Measurements from ENCODE around the gene PLEKHG5. TPM values are rescaled to one million over a fixed set of nuclear protein-coding genes. Genes with fewer than 3 reads are reported as not detected.

Gene PLEKHG5
- total RNA-seq, 4 donors from 2014 or later, result 24.3 to 37.8 (median 32.6) TPM

- 76 to 79% methylated on average over 19 to 21 of the region's 27 CpGs for WGBS, 2 donors
- Histone ChIP-seq H3K4me1 (peaks cover 23 to 59% (median 30%) of the 10 kb centered on the region in 3 donors), H3K36me3 (no peaks in the 10 kb centered on the region), H3K27me3 (peaks cover 0 to 17% (median 0%) of the 10 kb centered on the region in 4 donors), H3K9me3 (no peaks in the 10 kb centered on the region), H3K27ac (no peak overlapping the region), H3K4me3 (no peak overlapping the region)
- DNase-seq, result no peak
- intact Hi-C loops (cut with DNase I), result no loop called here
- TF ChIP-seq, protein P1, sequence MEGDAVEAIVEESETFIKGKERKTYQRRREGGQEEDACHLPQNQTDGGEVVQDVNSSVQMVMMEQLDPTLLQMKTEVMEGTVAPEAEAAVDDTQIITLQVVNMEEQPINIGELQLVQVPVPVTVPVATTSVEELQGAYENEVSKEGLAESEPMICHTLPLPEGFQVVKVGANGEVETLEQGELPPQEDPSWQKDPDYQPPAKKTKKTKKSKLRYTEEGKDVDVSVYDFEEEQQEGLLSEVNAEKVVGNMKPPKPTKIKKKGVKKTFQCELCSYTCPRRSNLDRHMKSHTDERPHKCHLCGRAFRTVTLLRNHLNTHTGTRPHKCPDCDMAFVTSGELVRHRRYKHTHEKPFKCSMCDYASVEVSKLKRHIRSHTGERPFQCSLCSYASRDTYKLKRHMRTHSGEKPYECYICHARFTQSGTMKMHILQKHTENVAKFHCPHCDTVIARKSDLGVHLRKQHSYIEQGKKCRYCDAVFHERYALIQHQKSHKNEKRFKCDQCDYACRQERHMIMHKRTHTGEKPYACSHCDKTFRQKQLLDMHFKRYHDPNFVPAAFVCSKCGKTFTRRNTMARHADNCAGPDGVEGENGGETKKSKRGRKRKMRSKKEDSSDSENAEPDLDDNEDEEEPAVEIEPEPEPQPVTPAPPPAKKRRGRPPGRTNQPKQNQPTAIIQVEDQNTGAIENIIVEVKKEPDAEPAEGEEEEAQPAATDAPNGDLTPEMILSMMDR (IDR thresholded peaks at IDR 0.05), result no peak
- TF ChIP-seq POLR2A (IDR thresholded peaks at IDR 0.05), result no peak
Observed at GRCh38 chr1:6500544-6501278, 9.2 kb upstream of the PLEKHG5 start.

GRCh38 chr1:6499296-6499695 is 7.8 kb upstream of the PLEKHG5 start:
- Histone ChIP-seq H3K4me1 (peaks cover 23 to 66% (median 30%) of the 10 kb centered on the region in 3 donors), H3K36me3 (no peaks in the 10 kb centered on the region), H3K9me3 (no peaks in the 10 kb centered on the region), H3K4me3 (no peak overlapping the region), H3K27me3 (peaks cover 0 to 17% (median 0%) of the 10 kb centered on the region in 4 donors), H3K27ac (no peak overlapping the region)
- 80 to 83% methylated on average over 1 to 4 of the region's 4 CpGs for WGBS, 2 donors
- no peak for DNase-seq
- TF ChIP-seq, protein P1 (IDR thresholded peaks at IDR 0.05), result no peak
- TF ChIP-seq POLR2A (IDR thresholded peaks at IDR 0.05), result no peak
- intact Hi-C loops (cut with DNase I), result no loop called here

- no peak for TF ChIP-seq POLR2A (IDR thresholded peaks at IDR 0.05)
- TF ChIP-seq, protein P1 (IDR thresholded peaks at IDR 0.05), result no peak
- Histone ChIP-seq H3K9me3 (no peaks in the 10 kb centered on the region), H3K36me3 (no peaks in the 10 kb centered on the region), H3K4me3 (no peak overlapping the region), H3K27me3 (peaks cover 0 to 17% (median 0%) of the 10 kb centered on the region in 4 donors), H3K27ac (no peak overlapping the region), H3K4me1 (peaks cover 23 to 66% (median 30%) of the 10 kb centered on the region in 3 donors)
- intact Hi-C loops (cut with DNase I), result no loop called here
- 89% methylated on average over 3 of the region's 13 CpGs; no CpG with 5 or more reads in 1 of the 2 donors for WGBS, 2 donors
- no peak for DNase-seq
Observed at GRCh38 chr1:6498576-6499111, 7.2 kb upstream of the PLEKHG5 start.

- Histone ChIP-seq H3K27me3 (peaks cover 0 to 17% (median 0%) of the 10 kb centered on the region in 4 donors), H3K36me3 (no peaks in the 10 kb centered on the region), H3K4me1 (peaks cover 23 to 73% (median 30%) of the 10 kb centered on the region in 3 donors), H3K4me3 (peak overlapping the region; percentile 51 to 84 (median 61)), H3K9me3 (no peaks in the 10 kb centered on the region), H3K27ac (peak overlapping the region in 3 of 4 donors; percentile 35 to 71 (median 45))
- intact Hi-C loops (cut with DNase I), result no loop called here
- DNase-seq, result no peak
- no peak for TF ChIP-seq POLR2A (IDR thresholded peaks at IDR 0.05)
- TF ChIP-seq, protein P1 (IDR thresholded peaks at IDR 0.05), result no peak
- 29% methylated on average over 10 of the region's 20 CpGs; no CpG with 5 or more reads in 1 of the 2 donors for WGBS, 2 donors
Observed at GRCh38 chr1:6497867-6498575, 6.6 kb upstream of the PLEKHG5 start.

Data from esophagus squamous epithelium (tissue), 5 donors.